ENCODE measurements around the gene WIF1. TPM values are rescaled to one million over a fixed set of nuclear protein-coding genes. Genes with fewer than 3 reads are reported as not detected.

Gene WIF1
- total and polyA plus RNA-seq, 8 donors: 42.5 to 311 (median 214) TPM

DNA sequence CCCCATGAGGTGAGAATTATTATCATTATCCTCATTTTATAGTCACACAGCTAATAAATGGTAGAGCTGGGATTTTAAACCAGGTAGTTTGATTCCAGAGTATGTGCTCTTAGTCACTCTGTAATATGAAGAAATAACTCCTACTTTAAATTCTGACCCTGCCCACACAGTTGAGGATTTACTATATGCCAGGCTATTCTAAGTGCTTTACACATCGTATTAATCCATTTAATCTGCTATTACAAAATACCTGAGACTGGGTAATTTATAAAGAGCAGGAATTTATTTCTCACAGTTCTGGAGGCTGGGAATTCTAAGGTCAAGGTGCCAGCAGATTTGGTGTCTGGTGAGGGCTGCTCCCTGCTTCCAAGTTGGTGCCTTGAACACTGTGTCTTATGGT is 19.6 kb upstream of the WIF1 start:
- ATAC-seq (no peak), DNase-seq (no peak)
- Histone ChIP-seq H3K4me3 (no peak overlapping the region), H3K27me3 (no peaks in the 10 kb centered on the region), H3K4me1 (no peaks in the 10 kb centered on the region), H3K9me3 (peaks cover 0 to 4% of the 10 kb centered on the region in 2 donors), H3K36me3 (no peaks in the 10 kb centered on the region), H3K27ac (no peak overlapping the region)
- intact Hi-C loops (cut with DNase I): no loop called here
- TF ChIP-seq, protein P1, sequence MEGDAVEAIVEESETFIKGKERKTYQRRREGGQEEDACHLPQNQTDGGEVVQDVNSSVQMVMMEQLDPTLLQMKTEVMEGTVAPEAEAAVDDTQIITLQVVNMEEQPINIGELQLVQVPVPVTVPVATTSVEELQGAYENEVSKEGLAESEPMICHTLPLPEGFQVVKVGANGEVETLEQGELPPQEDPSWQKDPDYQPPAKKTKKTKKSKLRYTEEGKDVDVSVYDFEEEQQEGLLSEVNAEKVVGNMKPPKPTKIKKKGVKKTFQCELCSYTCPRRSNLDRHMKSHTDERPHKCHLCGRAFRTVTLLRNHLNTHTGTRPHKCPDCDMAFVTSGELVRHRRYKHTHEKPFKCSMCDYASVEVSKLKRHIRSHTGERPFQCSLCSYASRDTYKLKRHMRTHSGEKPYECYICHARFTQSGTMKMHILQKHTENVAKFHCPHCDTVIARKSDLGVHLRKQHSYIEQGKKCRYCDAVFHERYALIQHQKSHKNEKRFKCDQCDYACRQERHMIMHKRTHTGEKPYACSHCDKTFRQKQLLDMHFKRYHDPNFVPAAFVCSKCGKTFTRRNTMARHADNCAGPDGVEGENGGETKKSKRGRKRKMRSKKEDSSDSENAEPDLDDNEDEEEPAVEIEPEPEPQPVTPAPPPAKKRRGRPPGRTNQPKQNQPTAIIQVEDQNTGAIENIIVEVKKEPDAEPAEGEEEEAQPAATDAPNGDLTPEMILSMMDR (IDR thresholded peaks at IDR 0.05): no peak

GRCh38 chr12:65139389-65139788 is 18.3 kb upstream of the WIF1 start:
- H3K27me3 ChIP-seq: no peaks in the 10 kb centered on the region
- no peak overlapping the region for H3K4me3 ChIP-seq
- no peak overlapping the region for H3K27ac ChIP-seq
- ATAC-seq (no peak), DNase-seq (no peak)
- no peaks in the 10 kb centered on the region for H3K36me3 ChIP-seq
- intact Hi-C loops (cut with DNase I): no loop called here
- TF ChIP-seq, protein P1 (IDR thresholded peaks at IDR 0.05): no peak
- no peaks in the 10 kb centered on the region for H3K4me1 ChIP-seq
- peaks cover 0 to 5% of the 10 kb centered on the region in 2 donors for H3K9me3 ChIP-seq

DNA sequence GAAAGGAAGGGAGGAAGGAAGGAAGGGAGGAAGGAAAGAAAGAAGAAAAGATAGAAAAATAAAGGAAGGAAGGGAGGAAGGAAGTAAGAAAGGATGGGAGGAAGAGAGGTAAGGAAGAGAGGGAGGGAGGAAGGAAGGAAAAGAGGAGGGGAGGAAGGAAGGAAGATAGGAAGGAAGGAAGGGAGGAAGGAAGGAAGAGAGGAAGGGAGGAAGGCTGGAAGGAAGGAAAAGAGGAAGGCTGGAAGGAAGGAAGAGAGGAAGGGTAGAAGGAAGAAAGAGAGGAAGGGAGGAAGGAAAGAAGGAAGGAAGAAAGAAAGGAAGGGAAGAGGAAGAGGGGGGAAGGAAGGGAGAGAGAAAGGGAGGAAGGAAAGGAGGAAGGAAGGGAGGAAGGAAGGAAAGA is 12.8 kb upstream of the WIF1 start:
- ATAC-seq (no peak), DNase-seq (no peak)
- peaks cover 0 to 5% of the 10 kb centered on the region in 2 donors for H3K27me3 ChIP-seq
- TF ChIP-seq, protein P1 (IDR thresholded peaks at IDR 0.05): no peak
- H3K4me1 ChIP-seq: no peaks in the 10 kb centered on the region
- H3K4me3 ChIP-seq: no peak overlapping the region
- no peaks in the 10 kb centered on the region for H3K36me3 ChIP-seq
- no peak overlapping the region for H3K27ac ChIP-seq
- intact Hi-C loops (cut with DNase I): no loop called here
- peaks cover 0 to 5% of the 10 kb centered on the region in 2 donors for H3K9me3 ChIP-seq

- H3K9me3 ChIP-seq: no peaks in the 10 kb centered on the region
- H3K27ac ChIP-seq: no peak overlapping the region
- ATAC-seq: no peak
- TF ChIP-seq, protein P1 (IDR thresholded peaks at IDR 0.05): no peak
- H3K27me3 ChIP-seq: peaks cover 27 to 36% of the 10 kb centered on the region in 2 donors
- H3K4me3 ChIP-seq: no peak overlapping the region
- no peaks in the 10 kb centered on the region for H3K36me3 ChIP-seq
- no peak for DNase-seq
- H3K4me1 ChIP-seq: peaks cover 0 to 5% of the 10 kb centered on the region in 2 donors
- intact Hi-C loops (cut with DNase I): loop anchor here in 1 of 2 donors (10.0 kb wide), 1 partner anchor 232 kb away; no protein-coding TSS in a partner anchor
Measured at GRCh38 chr12:65126482-65126881, 5.4 kb upstream of the WIF1 start.

GRCh38 chr12:65125975-65126374 is 4.9 kb upstream of the WIF1 start:
- no peaks in the 10 kb centered on the region for H3K36me3 ChIP-seq
- H3K4me1 ChIP-seq: peaks cover 5 to 10% of the 10 kb centered on the region in 2 donors
- TF ChIP-seq, protein P1 (IDR thresholded peaks at IDR 0.05): no peak
- ATAC-seq: no peak
- H3K27ac ChIP-seq: no peak overlapping the region
- DNase-seq: no peak
- peaks cover 31 to 41% of the 10 kb centered on the region in 2 donors for H3K27me3 ChIP-seq
- intact Hi-C loops (cut with DNase I): loop anchor here in 1 of 2 donors (10.0 kb wide), 1 partner anchor 231 kb away; no protein-coding TSS in a partner anchor
- H3K9me3 ChIP-seq: no peaks in the 10 kb centered on the region
- H3K4me3 ChIP-seq: no peak overlapping the region

Data from left lung (tissue), 10 donors.